Hematopoietic multipotent progenitor cell treated with erythropoietin and hydrocortisone succinate and interleukin-3 and kit ligand, for 4 days (in vitro differentiated cells): ENCODE results near the gene GAN.
"Not testable (repeated sequence)": the region's sequence is repeated elsewhere in the genome, so short reads cannot be mapped to it uniquely, and the experiment has no call there.

ENCODE experiments used
- DNase-seq: peaks from one replicate; pipeline ENCODE4 v3.0.0-alpha.2; 2015

GAN gene

GRCh38 chr16:81310045-81310644, 4.6 kb upstream of the GAN start:
- no peak for DNase-seq

DNA sequence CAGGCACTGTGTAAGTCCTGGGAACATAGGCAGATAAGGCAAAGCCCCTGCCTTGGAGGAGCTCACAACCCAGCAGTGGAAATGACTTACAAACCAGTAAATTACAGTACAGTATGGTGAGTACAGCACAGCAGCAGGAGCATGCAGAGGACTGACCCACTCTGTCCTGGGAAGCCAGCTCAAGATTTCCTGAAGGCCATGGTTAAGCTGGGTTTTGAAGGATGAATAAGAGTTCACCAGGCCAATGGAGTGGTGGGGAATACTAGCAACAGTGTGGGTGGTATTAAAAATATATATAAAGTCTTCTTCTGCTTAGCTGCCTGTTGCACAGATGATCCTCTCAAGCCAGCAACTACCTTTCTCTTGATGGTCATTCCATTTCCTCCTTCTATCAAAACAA, 3.0 kb upstream of the GAN start:
- DNase-seq: no peak

DNA sequence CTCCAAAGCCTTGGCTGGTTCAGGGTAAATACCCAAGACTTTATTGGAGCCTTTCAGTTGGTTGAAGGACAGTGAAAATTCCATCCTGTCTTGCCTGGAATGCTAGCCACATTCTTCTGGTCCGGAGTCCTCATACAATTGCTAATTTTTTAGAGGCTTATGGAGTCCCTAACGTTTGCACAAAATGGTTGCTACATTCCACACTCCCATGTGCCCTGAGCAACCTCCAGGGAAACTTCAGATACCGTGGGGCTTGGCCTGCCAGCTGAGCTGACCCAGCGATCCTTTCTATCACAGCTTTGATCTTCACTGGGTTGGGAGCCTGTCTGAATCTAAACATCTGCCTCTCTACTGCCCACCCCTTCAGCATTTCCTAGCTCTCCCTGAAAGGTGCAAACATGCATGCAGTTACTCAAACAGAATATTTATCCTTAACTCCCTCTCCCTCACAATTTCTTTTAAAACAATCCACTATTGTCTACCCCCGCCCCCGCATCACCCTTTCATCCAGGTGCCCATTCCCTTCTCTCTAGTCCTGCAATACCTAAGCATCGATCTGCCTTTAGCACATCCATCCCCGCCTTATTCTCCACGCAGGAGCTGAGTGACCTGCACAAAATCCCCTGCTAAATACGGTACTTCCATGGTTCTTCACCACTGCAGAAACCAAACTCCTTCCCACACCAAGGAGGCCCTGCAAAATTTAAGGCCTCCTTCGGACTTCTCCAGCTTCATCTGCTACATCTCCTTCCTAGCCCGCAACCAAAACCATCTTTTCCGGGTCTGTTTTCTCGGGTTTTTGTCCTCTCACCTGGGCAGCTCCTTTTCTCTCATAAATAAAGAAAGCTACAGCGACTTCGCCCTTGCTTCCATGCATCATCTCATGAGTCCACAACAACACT, 810 bp upstream of the GAN start:
- DNase-seq: peak; percentile 25

GRCh38 chr16:81315271-81316175, 761 bp downstream of the GAN start:
- peak; percentile 70 for DNase-seq

GRCh38 chr16:81316176-81316496, 1.4 kb downstream of the GAN start:
- DNase-seq: peak; percentile 11

DNA sequence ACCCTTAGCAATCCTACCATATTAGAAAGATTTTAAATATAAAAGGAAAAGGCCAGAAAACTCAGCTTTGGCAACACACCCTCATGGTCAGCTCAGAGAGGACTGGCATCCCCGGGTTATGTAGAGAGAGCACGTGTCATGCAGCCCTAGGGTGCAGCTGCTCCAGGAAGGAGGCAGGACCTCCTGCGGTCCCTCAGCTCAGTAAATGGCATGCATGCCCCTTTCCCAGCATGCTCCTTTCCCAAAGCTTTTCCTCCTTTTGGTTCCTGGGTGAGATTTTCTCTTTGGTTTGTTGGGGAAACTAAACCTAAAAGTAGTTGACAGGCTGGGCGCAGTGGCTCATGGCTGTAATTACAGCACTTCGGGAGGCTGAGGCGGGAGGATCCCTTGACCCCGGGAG, 3.9 kb downstream of the GAN start:
- DNase-seq: no peak

DNA sequence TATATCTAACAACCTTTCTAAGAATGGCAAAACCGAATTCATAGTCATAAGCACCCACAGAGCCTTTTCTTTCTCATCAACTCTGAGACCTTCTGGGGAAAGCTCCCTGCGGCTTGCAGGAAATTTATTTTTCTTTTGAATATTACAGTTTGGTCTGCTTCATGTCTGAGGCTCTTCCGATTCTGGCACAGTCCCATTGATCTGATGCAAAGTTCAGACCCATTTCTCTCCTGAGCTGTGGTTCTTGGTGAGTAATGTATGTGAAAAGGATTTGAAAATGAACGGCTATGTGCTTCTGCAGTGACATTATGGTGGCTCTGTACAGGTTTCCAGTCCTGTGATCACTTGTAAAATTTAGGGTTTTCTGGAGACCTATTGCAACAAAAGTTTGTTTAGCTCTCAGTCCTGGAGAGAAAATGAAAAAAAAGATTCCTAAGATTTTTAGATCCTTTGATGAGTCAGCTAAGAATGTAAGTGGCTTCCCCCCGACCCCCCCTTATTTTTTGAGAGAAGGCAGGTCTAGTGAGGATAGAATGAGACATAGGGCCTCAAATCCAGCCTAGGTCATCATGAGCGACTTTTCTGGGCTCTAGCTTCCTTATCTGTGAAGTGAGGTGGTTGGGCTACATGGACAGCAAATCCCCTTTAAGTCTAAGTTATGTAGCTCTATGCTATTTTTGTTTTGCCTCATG, 4.6 kb downstream of the GAN start:
- DNase-seq: peak; percentile 9

DNA sequence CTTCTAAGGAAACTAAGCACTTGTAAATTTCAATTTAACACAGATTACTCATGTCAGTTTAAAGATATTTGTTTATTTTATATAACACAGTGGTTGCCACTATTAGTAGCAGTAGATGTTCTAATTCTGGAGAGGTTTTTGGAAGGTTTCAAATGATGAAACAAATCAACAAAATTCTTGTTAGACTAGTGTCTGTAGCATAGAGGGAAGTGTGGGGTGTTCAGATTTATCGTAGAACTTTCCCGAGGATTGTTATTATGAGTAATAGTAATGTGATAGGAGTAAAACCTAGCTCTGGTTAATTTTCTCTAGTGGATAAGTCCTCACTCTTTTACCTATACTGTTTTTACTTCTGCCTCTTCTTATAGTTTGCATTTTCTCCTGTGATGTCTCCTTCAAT, 6.3 kb downstream of the GAN start:
- DNase-seq: no peak

DNA sequence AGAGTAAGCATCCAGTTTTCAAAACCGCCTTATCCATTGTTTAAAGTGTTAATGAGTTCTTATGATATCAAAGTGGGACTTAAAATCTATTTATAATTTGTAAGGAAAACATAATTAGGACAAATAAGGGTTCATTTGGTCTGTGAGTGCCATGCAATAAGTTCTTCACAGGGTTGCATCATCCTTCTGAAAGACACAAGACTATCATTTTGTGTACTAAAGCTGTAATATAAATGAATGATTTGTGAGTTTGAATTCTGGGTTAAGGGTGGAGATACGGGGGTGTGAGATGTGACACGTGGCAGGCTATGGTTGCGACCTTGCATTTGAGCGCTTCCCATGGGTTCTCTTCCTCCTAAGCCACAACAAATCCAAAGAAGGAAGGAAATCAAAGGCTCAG, 6.8 kb downstream of the GAN start:
- no peak for DNase-seq

GRCh38 chr16:81324808-81325207, 10.0 kb downstream of the GAN start:
- no peak for DNase-seq

DNA sequence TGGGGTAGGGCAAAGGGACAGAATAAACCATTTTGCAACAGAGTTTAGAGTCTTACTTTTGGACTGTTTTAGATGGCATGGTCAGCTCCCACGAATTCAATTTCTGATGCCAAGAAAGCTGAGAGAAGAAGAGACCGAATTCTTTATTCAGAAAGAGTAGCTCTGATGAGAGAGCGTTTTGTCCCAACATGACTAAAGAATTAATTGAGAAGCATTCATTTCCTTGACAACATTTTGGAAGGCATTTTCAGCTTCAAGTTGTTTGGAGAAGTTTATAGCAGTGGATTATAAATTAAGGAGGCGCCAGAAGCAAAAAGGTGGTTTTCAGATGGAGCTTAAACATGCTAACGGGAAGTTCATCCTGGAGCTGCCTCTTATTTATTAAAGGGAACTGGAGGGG, 12.2 kb downstream of the GAN start:
- DNase-seq: no peak

DNA sequence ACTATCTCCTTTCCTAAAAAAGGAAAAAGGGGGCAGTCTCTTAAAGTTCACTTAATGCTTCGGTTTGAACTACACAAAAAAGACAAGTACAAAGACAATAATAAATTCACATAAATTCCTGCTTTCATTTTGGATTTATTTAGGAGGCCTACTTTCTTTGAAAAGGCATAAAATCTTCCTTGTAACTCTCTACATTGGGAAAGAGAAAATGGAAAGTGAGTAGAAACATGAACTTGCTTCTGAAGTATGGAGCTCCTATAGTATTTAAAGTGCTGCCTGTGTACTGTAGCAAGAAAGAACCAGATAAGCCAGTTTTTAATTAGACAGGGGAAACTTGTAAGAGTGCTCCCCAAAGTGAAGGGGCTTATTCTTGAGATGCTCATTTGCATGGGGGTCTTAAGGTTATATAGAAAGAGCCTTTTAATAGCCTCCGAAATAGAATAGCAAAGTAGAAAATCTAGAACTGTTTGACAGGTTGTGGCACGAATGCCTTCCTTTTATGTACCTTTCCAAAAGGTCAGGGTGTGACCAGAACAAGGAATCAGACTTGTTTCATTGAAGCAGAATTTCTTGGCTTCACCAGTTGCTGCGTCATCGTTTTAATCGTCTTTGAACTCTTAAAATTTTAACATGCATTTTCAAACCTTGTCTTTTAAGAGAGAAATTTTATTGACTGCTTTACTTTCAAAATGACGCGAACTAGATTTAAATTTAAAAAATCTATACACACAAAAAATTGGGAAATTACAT, 12.9 kb downstream of the GAN start:
- DNase-seq: no peak

DNA sequence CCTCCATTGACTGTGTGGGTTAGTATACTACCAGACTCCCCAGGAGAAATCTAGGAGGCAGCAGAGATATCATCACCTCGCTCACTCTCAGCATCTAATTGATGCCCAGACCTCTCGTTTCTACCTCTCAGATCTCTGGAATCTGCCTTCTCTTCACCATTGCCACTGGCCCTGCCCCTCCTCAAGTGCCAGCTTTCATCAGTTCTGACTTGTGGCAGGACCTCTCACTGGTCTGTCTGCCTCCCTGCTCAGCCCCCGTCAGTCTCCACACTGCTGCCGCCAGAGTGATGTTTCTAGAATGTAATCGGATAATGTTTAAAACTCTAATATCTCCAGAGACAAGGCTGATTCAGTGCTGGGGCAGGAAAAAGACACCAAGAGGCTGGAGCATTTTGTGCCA, 15.2 kb downstream of the GAN start:
- no peak for DNase-seq

GRCh38 chr16:81333356-81333755, 18.6 kb downstream of the GAN start:
- DNase-seq: no peak

- no peak for DNase-seq
These were observed 20.9 kb downstream of the GAN start for GRCh38 chr16:81335669-81336068.

DNA sequence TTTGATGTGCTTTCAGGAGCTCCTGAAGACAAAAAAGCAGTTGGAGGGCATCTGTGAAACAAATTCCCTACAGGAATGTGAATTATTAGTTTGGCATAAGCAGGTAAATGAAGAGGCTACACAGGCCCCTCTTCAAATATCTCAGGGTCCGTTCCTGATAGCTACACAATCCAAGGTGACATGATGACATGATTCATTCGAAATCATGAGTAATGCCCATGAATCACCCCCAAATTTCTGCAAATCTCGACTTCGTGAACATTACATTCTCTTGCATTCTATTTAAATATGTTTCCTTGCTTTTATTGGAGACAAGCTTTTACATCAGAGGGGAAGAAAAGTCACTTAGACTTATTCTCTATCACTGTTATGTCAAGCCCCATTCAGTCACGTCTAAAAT, 22.3 kb downstream of the GAN start:
- DNase-seq: no peak

GRCh38 chr16:81345172-81345571, 30.4 kb downstream of the GAN start:
- not testable (repeated sequence) for DNase-seq

DNA sequence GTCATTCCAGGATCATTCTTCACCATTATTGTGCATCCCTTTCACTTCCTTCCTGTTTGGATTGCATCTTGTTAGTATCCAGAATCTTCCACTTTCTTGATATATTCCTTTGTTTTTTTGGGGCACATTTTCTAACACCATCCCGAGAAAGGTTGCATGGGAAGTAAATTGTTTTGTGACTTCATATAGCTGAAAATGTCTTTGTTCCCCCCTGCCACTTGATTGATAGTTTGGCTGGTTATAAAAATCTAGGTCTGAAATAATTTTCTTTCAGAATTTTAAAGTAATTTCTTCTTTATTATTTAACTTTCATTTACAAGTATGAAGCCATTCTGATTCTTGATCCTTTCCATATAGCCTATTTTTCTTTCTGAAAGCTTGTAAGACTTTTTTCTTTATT, 32.7 kb downstream of the GAN start:
- DNase-seq: no peak

DNA sequence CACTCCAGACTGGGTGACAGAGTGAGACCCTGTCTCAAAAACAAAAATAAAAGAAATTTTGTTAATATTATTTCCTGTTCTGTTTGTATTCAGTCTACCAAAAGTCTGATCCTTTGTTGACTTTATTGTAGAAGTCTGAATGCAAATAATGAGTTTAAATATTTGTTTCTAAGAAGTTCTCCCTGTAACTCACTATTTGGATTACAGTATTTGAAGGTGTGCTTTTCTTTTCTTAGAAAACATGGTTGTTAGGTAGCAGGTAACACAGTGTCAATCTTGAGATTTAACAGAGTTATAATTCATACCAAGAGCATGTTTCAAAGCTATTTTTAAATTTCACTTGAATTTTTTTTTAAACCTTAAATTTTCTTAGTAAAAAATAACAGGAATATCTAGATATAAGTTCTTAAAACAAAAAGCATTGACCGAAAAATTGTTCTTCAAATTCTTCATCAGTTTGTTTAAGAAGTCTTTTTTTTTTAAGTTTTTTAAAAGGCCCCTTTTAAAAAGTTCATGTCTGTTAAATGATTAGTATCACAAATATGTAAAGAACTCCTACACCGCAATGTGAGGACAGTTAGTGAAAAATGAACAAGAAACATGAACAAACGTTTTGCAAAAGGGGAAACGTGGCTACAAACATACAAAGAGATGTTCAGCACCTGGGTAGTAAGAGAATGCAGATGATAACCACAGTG, 35.0 kb downstream of the GAN start:
- DNase-seq: no peak

- peak; percentile 31 for DNase-seq
These were observed 35.5 kb downstream of the GAN start for GRCh38 chr16:81350306-81350615.

GRCh38 chr16:81353895-81354294, 39.1 kb downstream of the GAN start:
- DNase-seq: no peak

DNA sequence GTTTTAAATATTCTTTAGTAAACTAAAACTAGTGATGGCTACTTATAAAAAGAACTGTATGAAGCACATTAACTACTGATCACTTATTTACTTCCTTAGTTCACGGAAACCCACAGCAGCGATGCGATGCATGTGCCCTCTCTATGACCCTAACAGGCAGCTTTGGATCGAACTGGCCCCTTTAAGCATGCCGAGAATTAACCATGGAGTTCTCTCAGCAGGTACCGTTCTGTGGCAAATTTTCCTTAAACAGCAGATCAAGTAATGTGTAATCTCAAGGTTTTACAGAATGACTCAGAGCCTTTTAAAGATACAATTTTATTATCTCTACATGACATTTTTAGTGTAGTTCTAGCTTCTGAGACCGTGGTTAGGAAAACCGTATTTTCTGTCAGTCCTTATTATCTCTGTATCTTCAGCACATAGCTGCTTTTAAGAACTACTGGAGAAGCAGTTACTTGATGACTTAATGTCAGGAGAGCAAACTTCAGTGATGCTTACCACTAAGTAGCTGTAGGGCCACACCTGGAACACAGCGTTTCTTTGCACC, 43.0 kb downstream of the GAN start:
- peak; percentile 50 for DNase-seq
